ENCODE data around the gene B3GNT5. TPM values are rescaled to one million over a fixed set of nuclear protein-coding genes. Genes with fewer than 3 reads are reported as not detected.

B3GNT5 gene
- total and polyA plus RNA-seq, 2 of the 8 experiments (the other 6 are each of a cell fraction or from before 2014, with no cell fraction given): 2.4 to 9.7 TPM

DNA sequence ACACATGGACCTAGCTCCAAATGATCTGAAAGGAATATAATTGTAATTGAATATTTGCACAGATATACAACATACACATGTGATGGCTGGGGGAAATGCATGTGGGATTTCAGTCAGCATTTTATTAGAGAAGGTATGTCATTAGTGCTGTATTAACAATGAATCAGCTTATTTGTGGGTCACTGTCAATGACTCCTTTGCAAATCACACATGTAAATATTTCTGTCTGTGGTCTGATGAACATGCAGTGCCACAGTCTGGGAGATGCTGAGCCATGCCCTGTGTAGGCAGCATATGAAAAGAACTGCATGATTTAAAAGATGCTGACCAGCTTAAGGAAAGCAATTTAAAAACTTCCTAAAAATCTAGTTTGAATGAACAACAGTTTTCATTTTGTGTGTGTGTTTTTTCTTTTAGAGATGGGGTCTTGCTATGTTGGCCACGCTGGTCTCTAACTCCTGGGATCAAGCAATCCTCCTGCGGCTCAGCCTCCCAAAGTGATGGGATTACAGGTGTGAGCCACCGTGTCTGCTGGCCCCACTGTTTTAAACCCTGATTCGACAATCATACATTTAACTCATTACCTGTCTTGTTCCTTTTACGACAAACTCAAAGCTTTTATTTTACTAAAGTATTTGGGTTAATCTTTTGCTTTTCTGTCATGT lies 803 bp upstream of the B3GNT5 start:
- H3K18ac ChIP-seq (ENCODE audit: extremely low read depth, low read length): no peak overlapping the region
- no peak overlapping the region for H3K27ac ChIP-seq (ENCODE audit: low read depth, low read length)
- H2AFZ ChIP-seq (ENCODE audit: low read length): no peak overlapping the region
- no peak overlapping the region for H3K9ac ChIP-seq (replicated peaks in 1 of 4; ENCODE audit: extremely low read depth in 1 of 4, low read depth in 3 of 4, low read length in 3 of 4)
- H3K79me2 ChIP-seq (ENCODE audit: control insufficient read depth in 1 of 2, insufficient read depth in 2 of 2, low read length in 2 of 2): peaks cover 0 to 7% of the 10 kb centered on the region in 2 experiments; a peak in 1 of 4 replicates
- no peak overlapping the region for H2BK12ac ChIP-seq (ENCODE audit: low read depth, low read length)
- H4K20me1 ChIP-seq (replicated peaks in 1 of 2; ENCODE audit: control insufficient read depth in 1 of 2, insufficient read depth in 2 of 2, low read length in 2 of 2): no peaks in the 10 kb centered on the region
- no peaks in the 10 kb centered on the region for H3K9me3 ChIP-seq (ENCODE audit: insufficient read depth in 2 of 2, low read depth in 1 of 2, low read length in 1 of 2)
- 88% methylated on average over 5 of the region's 5 CpGs; no CpG with 5 or more reads in 1 of the 2 experiments for WGBS, 2 experiments (ENCODE audit: extremely low coverage in 1 of 2, insufficient coverage in 1 of 2, insufficient read length in 1 of 2, insufficient replicate concordance in 2 of 2, low coverage in 1 of 2, low lambda C conversion rate in 2 of 2, missing lambda C conversion rate in 1 of 2)
- no peaks in the 10 kb centered on the region for H3K79me1 ChIP-seq (ENCODE audit: low read depth, low read length)
- H3K56ac ChIP-seq (replicated peaks; ENCODE audit: insufficient read length, low read depth, low read length): no peak overlapping the region
- H2AK5ac ChIP-seq (ENCODE audit: low read depth, low read length): no peak overlapping the region
- peaks cover 13% of the 10 kb centered on the region for H3K23me2 ChIP-seq (ENCODE audit: low read depth, low read length)
- peak overlapping the region in 3 of 4 experiments; percentile 78 to 84 (median 81); a peak in 4 of 8 replicates for H3K4me3 ChIP-seq (ENCODE audit: extremely low read depth in 1 of 4, insufficient read depth in 2 of 4, low read depth in 3 of 4, low read length in 4 of 4)
- H3K36me3 ChIP-seq (ENCODE audit: control insufficient read depth in 2 of 4, insufficient read depth in 4 of 4, low read length in 3 of 4): 0 out of 8 replicates have a peak, but pooled peaks cover 0 to 2% (median 0%) of the 10 kb centered on the region in 4 experiments
- no peak overlapping the region for H2BK15ac ChIP-seq (ENCODE audit: low read length)
- no peak overlapping the region for H3K14ac ChIP-seq (ENCODE audit: insufficient read length)
- H3K27me3 ChIP-seq (replicated peaks in 1 of 4; ENCODE audit: control insufficient read depth in 3 of 4, extremely low read depth in 1 of 4, insufficient read depth in 3 of 4, low read length in 3 of 4): peaks cover 3 to 25% (median 17%) of the 10 kb centered on the region in 4 experiments
- H2BK20ac ChIP-seq (ENCODE audit: low read length): no peak overlapping the region
- H4K91ac ChIP-seq (replicated peaks; ENCODE audit: insufficient read length, low read length): no peak overlapping the region
- no peak overlapping the region for H3K4ac ChIP-seq (replicated peaks; ENCODE audit: insufficient read length, low read depth, low read length)
- CTCF ChIA-PET (ENCODE audit: partially characterized antibody): interaction anchor here (0.9 to 1.4 kb wide), 4 partner anchors 35 to 132 kb away, joined by 4 read pairs; no protein-coding TSS in a partner anchor
- H4K5ac ChIP-seq (ENCODE audit: insufficient read length, low read depth, low read length): no peak overlapping the region
- TF ChIP-seq CBX8 (IDR thresholded peaks at IDR 0.05; ENCODE audit: borderline replicate concordance, low read depth, low read length) (no peak), KDM1A (IDR thresholded peaks at IDR 0.05; ENCODE audit: borderline replicate concordance, low read length) (peak; percentile 54; the same call in 1 of the 2 replicates)
- H3K4me1 ChIP-seq (replicated peaks in 1 of 4; ENCODE audit: control insufficient read depth in 3 of 4, insufficient read depth in 4 of 4, low read length in 3 of 4): peaks cover 0 to 20% (median 11%) of the 10 kb centered on the region in 4 experiments; a peak in 6 of 7 replicates
- POLR2A ChIA-PET (ENCODE audit: partially characterized antibody): interaction anchor here (0.6 to 5.4 kb wide), 2 partner anchors 13 to 21 kb away, joined by 3 to 25 read pairs; no protein-coding TSS in a partner anchor
- H2BK120ac ChIP-seq (replicated peaks; ENCODE audit: low read depth, low read length): no peak overlapping the region
- peak overlapping the region; percentile 88 to 93; a peak in 2 of 4 replicates for H3K4me2 ChIP-seq (ENCODE audit: insufficient read depth in 1 of 2, low read depth in 2 of 2, low read length in 2 of 2)
- H4K8ac ChIP-seq (ENCODE audit: extremely low read depth, insufficient read depth, low read length): no peak overlapping the region
- H3K23ac ChIP-seq (ENCODE audit: insufficient read length): no peak overlapping the region
- FAIRE-seq: no peak
- DNase-seq (ENCODE audit: low read depth in 1 of 2, low spot score in 2 of 2): no peak
- H2BK5ac ChIP-seq (ENCODE audit: low read depth, low read length): no peak overlapping the region

Data from H1 (cell line).